HL-60 (cell line): ENCODE measurements around the gene ADAMTS17.

Source experiments
- GABPA ChIP-seq: IDR thresholded peaks from 2 replicates; pipeline ENCODE4 v1.6.1; 2012; ENCODE audit warnings: low read depth
- POLR2AphosphoS5 ChIP-seq: IDR thresholded peaks from 2 replicates; pipeline ENCODE4 v1.6.1; 2012; ENCODE audit warnings: low read depth
- REST ChIP-seq: IDR thresholded peaks from 2 replicates; pipeline ENCODE4 v1.6.1; 2012; ENCODE audit warnings: low read depth; ENCODE audit not compliant: insufficient replicate concordance
- SPI1 ChIP-seq: IDR thresholded peaks from 2 replicates; pipeline ENCODE4 v1.6.1; 2012; ENCODE audit warnings: low read depth, mild to moderate bottlenecking, borderline replicate concordance
- TF ChIP-seq, protein P1 (sequence below): IDR thresholded peaks from one replicate; pipeline ENCODE4 v1.5.1; 2011; ENCODE audit warnings: low read length, control low read depth, inconsistent platforms; ENCODE audit not compliant: insufficient read depth

GRCh38 chr15:100143378-100143777 is 198.4 kb downstream of the ADAMTS17 start:
- TF ChIP-seq POLR2AphosphoS5, result no peak
- TF ChIP-seq, protein P1, sequence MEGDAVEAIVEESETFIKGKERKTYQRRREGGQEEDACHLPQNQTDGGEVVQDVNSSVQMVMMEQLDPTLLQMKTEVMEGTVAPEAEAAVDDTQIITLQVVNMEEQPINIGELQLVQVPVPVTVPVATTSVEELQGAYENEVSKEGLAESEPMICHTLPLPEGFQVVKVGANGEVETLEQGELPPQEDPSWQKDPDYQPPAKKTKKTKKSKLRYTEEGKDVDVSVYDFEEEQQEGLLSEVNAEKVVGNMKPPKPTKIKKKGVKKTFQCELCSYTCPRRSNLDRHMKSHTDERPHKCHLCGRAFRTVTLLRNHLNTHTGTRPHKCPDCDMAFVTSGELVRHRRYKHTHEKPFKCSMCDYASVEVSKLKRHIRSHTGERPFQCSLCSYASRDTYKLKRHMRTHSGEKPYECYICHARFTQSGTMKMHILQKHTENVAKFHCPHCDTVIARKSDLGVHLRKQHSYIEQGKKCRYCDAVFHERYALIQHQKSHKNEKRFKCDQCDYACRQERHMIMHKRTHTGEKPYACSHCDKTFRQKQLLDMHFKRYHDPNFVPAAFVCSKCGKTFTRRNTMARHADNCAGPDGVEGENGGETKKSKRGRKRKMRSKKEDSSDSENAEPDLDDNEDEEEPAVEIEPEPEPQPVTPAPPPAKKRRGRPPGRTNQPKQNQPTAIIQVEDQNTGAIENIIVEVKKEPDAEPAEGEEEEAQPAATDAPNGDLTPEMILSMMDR, result no peak
- TF ChIP-seq REST, result no peak
- no peak for TF ChIP-seq SPI1
- TF ChIP-seq GABPA, result no peak
